Endothelial cell of umbilical vein (primary cell): ENCODE measurements around the gene PPP1R16B. TPM values are rescaled to one million over a fixed set of nuclear protein-coding genes. Genes with fewer than 3 reads are reported as not detected.

Source experiments
- BruUV-seq: library from RNA; stranded (reverse); fragments of 400-500 nt; replicated peaks from 2 replicates; lab custom pipeline; 2021; lab: Mats Ljungman, UMichigan
- CTCF ChIA-PET: fragments of 300-600, 350-600 bp; sonication (Branson Sonifier 250); formaldehyde crosslinking; loops from one replicate; lab custom pipeline; 2021; ENCODE audit warnings: antibody characterized with exemption, inconsistent platforms; lab: Charles Lee
- POLR2A ChIA-PET: fragments of 300-600, 350-600 bp; sonication (Branson Sonifier 250); formaldehyde crosslinking; loops from one replicate; lab custom pipeline; 2021; ENCODE audit warnings: antibody characterized with exemption, inconsistent platforms; lab: Charles Lee
- DNase-seq: peaks from one replicate; pipeline ENCODE4 v3.0.0-alpha.2; 2011; ENCODE audit warnings: low read depth, low spot score
- FAIRE-seq: peaks from 2 replicates; lab custom pipeline; 2011; peaks lifted over from hg19 to GRCh38; lab: Jason Lieb, UNC
- H2AFZ ChIP-seq: 2 replicates; pipeline ENCODE4 v1.6.0; 2012; ENCODE audit warnings: low read depth, low read length, control low read depth, inconsistent platforms
- H3K27ac ChIP-seq: 2 replicates; pipeline ENCODE4 v1.5.1; 2011; ENCODE audit warnings: low read depth, mild to moderate bottlenecking, control low read depth, low read length, moderate library complexity; ENCODE audit not compliant: insufficient read depth
- H3K27me3 ChIP-seq, 2 experiments: 2 replicates each; pipeline versions ENCODE4 v1.6.0 to v1.6.1; 2011; ENCODE audit warnings: low read length in 2 of 2, mixed read lengths in 1 of 2; ENCODE audit not compliant: control insufficient read depth in 2 of 2, insufficient read depth in 2 of 2
- H3K36me3 ChIP-seq, 2 experiments: 2 replicates in 1 of 2; 3 replicates in 1 of 2; pipeline ENCODE4 v1.5.1; 2011; ENCODE audit warnings: low read length in 2 of 2, mild to moderate bottlenecking in 1 of 2, moderate library complexity in 1 of 2; ENCODE audit not compliant: control insufficient read depth in 2 of 2, insufficient read depth in 2 of 2; ENCODE audit errors: extremely low read depth in 1 of 2
- H3K4me1 ChIP-seq: 3 replicates; pipeline ENCODE4 v1.5.1; 2011; ENCODE audit warnings: mild to moderate bottlenecking, low read length; ENCODE audit not compliant: control insufficient read depth, insufficient read depth; ENCODE audit errors: extremely low read depth
- H3K4me2 ChIP-seq: 2 replicates; pipeline ENCODE4 v1.6.1; 2011; ENCODE audit warnings: low read length, control low read depth, mixed read lengths; ENCODE audit not compliant: insufficient read depth
- H3K4me3 ChIP-seq, 3 experiments: fragments of 200-600 bp in 1 of 3; sonication (generic), shearing (Covaris generic) in 1 of 3; replicated peaks in 1 of 3; 2 replicates each; pipeline ENCODE4 v1.5.1; 2011 to 2016; ENCODE audit warnings: control low read depth in 3 of 3, low read length in 3 of 3, mild to moderate bottlenecking in 2 of 3, inconsistent platforms in 1 of 3, low read depth in 1 of 3, moderate library complexity in 1 of 3; ENCODE audit not compliant: insufficient read depth in 1 of 3
- H3K79me2 ChIP-seq: 2 replicates; pipeline ENCODE4 v1.6.0; 2012; ENCODE audit warnings: low read length, inconsistent platforms; ENCODE audit not compliant: control insufficient read depth, insufficient read depth
- H3K9ac ChIP-seq: replicated peaks from 2 replicates; pipeline ENCODE3; 2011; ENCODE audit warnings: low read length, control low read depth; ENCODE audit not compliant: insufficient read depth; ENCODE audit errors: extremely low read depth
- H3K9me1 ChIP-seq: replicated peaks from 3 replicates; pipeline ENCODE4 v1.6.0; 2011; ENCODE audit warnings: mild to moderate bottlenecking, low read length; ENCODE audit not compliant: control insufficient read depth, insufficient read depth; ENCODE audit errors: extremely low read depth
- H3K9me3 ChIP-seq: replicated peaks from 2 replicates; pipeline ENCODE4 v1.5.1; 2012; ENCODE audit warnings: low read length, inconsistent platforms; ENCODE audit not compliant: control insufficient read depth, insufficient read depth
- H4K20me1 ChIP-seq: replicated peaks from 2 replicates; pipeline ENCODE3; 2011; ENCODE audit warnings: mild to moderate bottlenecking, low read length; ENCODE audit not compliant: control insufficient read depth, insufficient read depth; ENCODE audit errors: extremely low read depth
- CTCF ChIP-seq, 2 donors: IDR thresholded peaks; 1 replicate in 1 of 2; 2 replicates in 1 of 2; pipeline ENCODE4 v1.5.1; 2011; ENCODE audit warnings: low read length in 2 of 2, mild to moderate bottlenecking in 2 of 2, moderate library complexity in 2 of 2, control low read depth in 1 of 2, inconsistent platforms in 1 of 2, low read depth in 1 of 2; ENCODE audit not compliant: insufficient read depth in 1 of 2; ENCODE audit errors: extremely low read depth in 1 of 2
- EZH2 ChIP-seq: IDR thresholded peaks from 2 replicates; pipeline ENCODE4 v1.6.1; 2012; ENCODE audit warnings: borderline replicate concordance, low read depth, mild to moderate bottlenecking, moderate library complexity, low read length, inconsistent platforms; ENCODE audit not compliant: severe bottlenecking
- FOS ChIP-seq: IDR thresholded peaks from 2 replicates; pipeline ENCODE4 v1.6.1; 2011; ENCODE audit warnings: mild to moderate bottlenecking, low read length, moderate library complexity, borderline replicate concordance; ENCODE audit not compliant: insufficient read depth
- GATA2 ChIP-seq: IDR thresholded peaks from 2 replicates; pipeline ENCODE4 v1.7.0; 2011; ENCODE audit warnings: low read depth, mild to moderate bottlenecking, moderate library complexity, mixed read lengths, low read length; ENCODE audit not compliant: insufficient read length, insufficient read depth
- MYC ChIP-seq: IDR thresholded peaks from one replicate; pipeline ENCODE4 v1.6.1; 2011; ENCODE audit warnings: mild to moderate bottlenecking, low read depth, low read length
- POLR2A ChIP-seq: IDR thresholded peaks from 2 replicates; pipeline ENCODE4 v1.6.1; 2012; ENCODE audit warnings: low read depth, mild to moderate bottlenecking, control low read depth, low read length
- POLR2AphosphoS5 ChIP-seq: IDR thresholded peaks from 2 replicates; pipeline ENCODE4 v1.6.1; 2012; ENCODE audit warnings: low read depth, mild to moderate bottlenecking, control low read depth, low read length, moderate library complexity; ENCODE audit not compliant: insufficient read depth
- dilution Hi-C: fragments of 300-500 bp; cut with MboI; formaldehyde crosslinking; loops from one replicate; pipeline ENCODE4 v1.15.0; 2019; ENCODE audit warnings: low sequenced_read_pairs; ENCODE audit not compliant: extremely low pct_ligation_motif_present
- intact Hi-C: fragments of 100-400 bp; cut with micrococcal nuclease; formaldehyde crosslinking; loops from one replicate; pipeline ENCODE4 v1.10.0; 2022
- polyA plus RNA-seq, 4 experiments: library from polyadenylated mRNA; depleted of rRNA in 3 of 4; stranded (reverse) in 3 of 4; unstranded in 1 of 4; fragments of >200 nt; gene quantifications; 2 replicates each; pipeline versions ENCODE4 v1.2.1 to v1.2.3, GENCODE V29; 2011 to 2012; ENCODE audit warnings: missing spikeins in 1 of 4
- total RNA-seq: library from RNA; stranded (reverse); gene quantifications from 2 replicates; pipeline ENCODE4 v1.2.3, GENCODE V29; 2021
- TF ChIP-seq, protein P1 (sequence below): IDR thresholded peaks from 2 replicates; pipeline ENCODE4 v1.6.1; 2011; ENCODE audit not compliant: insufficient read depth, insufficient read length

The PPP1R16B gene
- total and polyA plus RNA-seq, 2 donors (not counting 3 experiments of a cell fraction or from before 2014, with no cell fraction given): 34.7 to 68.1 TPM

- H3K9me1 ChIP-seq: no peaks in the 10 kb centered on the region
- H3K27ac ChIP-seq: no peak overlapping the region
- BruUV-seq: no TSS peak
- TF ChIP-seq POLR2A: no peak
- TF ChIP-seq EZH2: no peak
- no peak for TF ChIP-seq POLR2AphosphoS5
- TF ChIP-seq MYC: no peak
- TF ChIP-seq GATA2: no peak
- TF ChIP-seq FOS: no peak
- TF ChIP-seq CTCF (IDR thresholded peaks at IDR 0.05; ENCODE audit: extremely low read depth in 1 of 2, insufficient read depth in 1 of 2, low read depth in 1 of 2, low read length in 2 of 2): no peak
- TF ChIP-seq, protein P1, sequence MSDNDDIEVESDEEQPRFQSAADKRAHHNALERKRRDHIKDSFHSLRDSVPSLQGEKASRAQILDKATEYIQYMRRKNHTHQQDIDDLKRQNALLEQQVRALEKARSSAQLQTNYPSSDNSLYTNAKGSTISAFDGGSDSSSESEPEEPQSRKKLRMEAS: no peak
- no peak overlapping the region for H3K4me3 ChIP-seq
- H3K9ac ChIP-seq: no peak overlapping the region
- intact Hi-C loops: no loop called here
- dilution Hi-C loops: no loop called here
- H2AFZ ChIP-seq: no peak overlapping the region
- DNase-seq (no peak), FAIRE-seq (no peak)
- H3K36me3 ChIP-seq: no peaks in the 10 kb centered on the region
- H3K27me3 ChIP-seq: no peaks in the 10 kb centered on the region
- H4K20me1 ChIP-seq: no peaks in the 10 kb centered on the region
- no peak overlapping the region for H3K4me2 ChIP-seq
- H3K9me3 ChIP-seq: no peaks in the 10 kb centered on the region
- H3K79me2 ChIP-seq: no peaks in the 10 kb centered on the region
- POLR2A ChIA-PET: no interaction called here
- CTCF ChIA-PET: no interaction called here
- peaks cover 38% of the 10 kb centered on the region for H3K4me1 ChIP-seq
Observed at GRCh38 chr20:38872491-38873049, 67.1 kb downstream of the PPP1R16B start.
